Vagina (tissue), 2 donors: ENCODE measurements around the gene B3GNT4.

ENCODE experiments used
- CTCF ChIP-seq, 3 experiments: fragments of 450-650 bp in 2 of 3; fragments of 200-600 bp in 1 of 3; sonication (generic) in 1 of 3; IDR thresholded peaks; one replicate each; pipeline ENCODE4 v1.5.1; 2017 to 2019; ENCODE audit warnings: antibody characterized with exemption in 3 of 3, mild to moderate bottlenecking in 2 of 3, moderate library complexity in 2 of 3
- POLR2A ChIP-seq, 2 donors: fragments of 450-650 bp; IDR thresholded peaks; one replicate each; pipeline ENCODE4 v1.6.1; 2017; ENCODE audit warnings: antibody characterized with exemption in 2 of 2, mild to moderate bottlenecking in 2 of 2, moderate library complexity in 2 of 2

- no peak for TF ChIP-seq CTCF (IDR thresholded peaks at IDR 0.05)
- no peak for TF ChIP-seq POLR2A (IDR thresholded peaks at IDR 0.05)
Measured at GRCh38 chr12:122195405-122195804, 8.1 kb upstream of the B3GNT4 start.
